ENCODE results near the gene RAB1A. TPM values are rescaled to one million over a fixed set of nuclear protein-coding genes. Genes with fewer than 3 reads are reported as not detected.

The RAB1A gene
- polyA plus RNA-seq, 1 experiment: 292 TPM

DNA sequence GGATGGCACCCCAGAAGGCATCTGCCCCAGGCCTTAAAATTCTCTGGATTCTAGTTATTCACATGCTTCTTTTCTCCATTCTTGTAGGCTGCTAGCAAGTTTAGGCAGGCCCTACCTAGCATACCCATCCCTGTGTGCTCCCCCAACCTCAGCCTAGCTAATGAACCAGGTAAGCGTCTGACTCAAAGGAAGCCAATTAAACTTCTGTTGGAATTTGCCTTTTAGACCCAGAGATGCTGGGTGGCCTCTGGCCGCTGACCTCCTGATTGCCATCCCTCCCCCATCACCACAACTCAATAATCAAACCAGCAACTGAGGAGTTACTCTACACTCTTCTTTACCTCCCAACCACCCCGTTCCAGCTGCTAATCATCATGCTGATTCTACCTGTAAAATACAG, 92.7 kb downstream of the RAB1A start:
- no peaks in the 10 kb centered on the region for H3K9me3 ChIP-seq (ENCODE audit: control insufficient read depth, insufficient read depth, low read length)
- ChIA-PET POLR2A (no interaction called here), CTCF (interaction anchor here (6.9 kb wide), 1 partner anchor 120 kb away, joined by 85 read pairs; no protein-coding TSS in a partner anchor)
- DNase-seq (ENCODE audit: low read depth, low spot score): no peak
- no peaks in the 10 kb centered on the region for H3K27me3 ChIP-seq (ENCODE audit: control insufficient read depth, insufficient read depth, low read length)
- no peak for TF ChIP-seq CTCF (IDR thresholded peaks at IDR 0.05; ENCODE audit: low read depth, low read length)
- H3K27ac ChIP-seq (ENCODE audit: low read depth, low read length): no peak overlapping the region
- no peak overlapping the region for H3K4me3 ChIP-seq (ENCODE audit: low read depth, low read length)

Small RNAs within 50 kb of the gene (small RNA-seq; reads per million reads assigned to genes)
- not detected for gene RF00090 (ENCODE audit: insufficient read length, low read depth)

Other genes with a start within 250 kb of the RAB1A start
- gene SLC1A4, start 140.7 kb downstream of the RAB1A start, polyA plus RNA-seq (2011; rRNA removed): 22.3 and 24.8 TPM in 2 replicates
- 7.3 and 7.9 TPM in 2 replicates for gene CEP68, start 73.7 kb downstream of the RAB1A start, polyA plus RNA-seq (2011; rRNA removed)
- gene ACTR2, start 97.7 kb upstream of the RAB1A start, polyA plus RNA-seq (2011; rRNA removed): 199 and 240 TPM in 2 replicates

Measured in AG04450 (cell line).